HL-60 (cell line): ENCODE results near the gene FAM83E.
"Not testable (repeated sequence)": the region's sequence is repeated elsewhere in the genome, so short reads cannot be mapped to it uniquely, and the experiment has no call there.

Source experiments
- DNase-seq, 2 experiments: peaks; one replicate each; pipeline ENCODE4 v3.0.0-alpha.2; 2010 to 2020; ENCODE audit warnings: low read depth in 1 of 2, low spot score in 1 of 2
- H3K27ac ChIP-seq: fragments of 250-450 bp; sonication (Bioruptor Pico); replicated peaks from 2 replicates; pipeline ENCODE4 v1.5.1; 2020; ENCODE audit warnings: mild to moderate bottlenecking, moderate library complexity
- H3K27me3 ChIP-seq: fragments of 250-450 bp; sonication (Bioruptor Pico); 2 replicates; pipeline ENCODE4 v1.5.1; 2021; ENCODE audit warnings: mild to moderate bottlenecking, moderate library complexity; ENCODE audit not compliant: insufficient read depth, poor library complexity, severe bottlenecking
- H3K4me3 ChIP-seq: replicated peaks from 2 replicates; pipeline ENCODE4 v1.5.1; 2011; ENCODE audit warnings: mild to moderate bottlenecking, control low read depth, low read length; ENCODE audit not compliant: insufficient read depth
- GABPA ChIP-seq: IDR thresholded peaks from 2 replicates; pipeline ENCODE4 v1.6.1; 2012; ENCODE audit warnings: low read depth
- POLR2AphosphoS5 ChIP-seq: IDR thresholded peaks from 2 replicates; pipeline ENCODE4 v1.6.1; 2012; ENCODE audit warnings: low read depth
- REST ChIP-seq: IDR thresholded peaks from 2 replicates; pipeline ENCODE4 v1.6.1; 2012; ENCODE audit warnings: low read depth; ENCODE audit not compliant: insufficient replicate concordance
- SPI1 ChIP-seq: IDR thresholded peaks from 2 replicates; pipeline ENCODE4 v1.6.1; 2012; ENCODE audit warnings: low read depth, mild to moderate bottlenecking, borderline replicate concordance
- TF ChIP-seq, protein P1 (sequence below): IDR thresholded peaks from one replicate; pipeline ENCODE4 v1.5.1; 2011; ENCODE audit warnings: low read length, control low read depth, inconsistent platforms; ENCODE audit not compliant: insufficient read depth

Gene FAM83E

GRCh38 chr19:48658483-48658882 lies 43.6 kb upstream of the FAM83E start:
- Histone ChIP-seq H3K27ac (no peak overlapping the region), H3K27me3 (no peaks in the 10 kb centered on the region), H3K4me3 (no peak overlapping the region)
- no peak for DNase-seq
- TF ChIP-seq GABPA (no peak), REST (no peak), SPI1 (no peak), POLR2AphosphoS5 (no peak)
- TF ChIP-seq, protein P1, sequence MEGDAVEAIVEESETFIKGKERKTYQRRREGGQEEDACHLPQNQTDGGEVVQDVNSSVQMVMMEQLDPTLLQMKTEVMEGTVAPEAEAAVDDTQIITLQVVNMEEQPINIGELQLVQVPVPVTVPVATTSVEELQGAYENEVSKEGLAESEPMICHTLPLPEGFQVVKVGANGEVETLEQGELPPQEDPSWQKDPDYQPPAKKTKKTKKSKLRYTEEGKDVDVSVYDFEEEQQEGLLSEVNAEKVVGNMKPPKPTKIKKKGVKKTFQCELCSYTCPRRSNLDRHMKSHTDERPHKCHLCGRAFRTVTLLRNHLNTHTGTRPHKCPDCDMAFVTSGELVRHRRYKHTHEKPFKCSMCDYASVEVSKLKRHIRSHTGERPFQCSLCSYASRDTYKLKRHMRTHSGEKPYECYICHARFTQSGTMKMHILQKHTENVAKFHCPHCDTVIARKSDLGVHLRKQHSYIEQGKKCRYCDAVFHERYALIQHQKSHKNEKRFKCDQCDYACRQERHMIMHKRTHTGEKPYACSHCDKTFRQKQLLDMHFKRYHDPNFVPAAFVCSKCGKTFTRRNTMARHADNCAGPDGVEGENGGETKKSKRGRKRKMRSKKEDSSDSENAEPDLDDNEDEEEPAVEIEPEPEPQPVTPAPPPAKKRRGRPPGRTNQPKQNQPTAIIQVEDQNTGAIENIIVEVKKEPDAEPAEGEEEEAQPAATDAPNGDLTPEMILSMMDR = no peak

GRCh38 chr19:48657828-48658227 lies 43.0 kb upstream of the FAM83E start:
- not testable (repeated sequence) for H3K27ac ChIP-seq, H3K4me3 ChIP-seq, H3K27me3 ChIP-seq, DNase-seq

- Histone ChIP-seq H3K27me3 (no peaks in the 10 kb centered on the region), H3K27ac (no peak overlapping the region), H3K4me3 (no peak overlapping the region)
- DNase-seq = no peak
- TF ChIP-seq, protein P1 = no peak
- TF ChIP-seq GABPA = no peak
- TF ChIP-seq POLR2AphosphoS5 = no peak
- no peak for TF ChIP-seq SPI1
- TF ChIP-seq REST = no peak
These were observed 42.1 kb upstream of the FAM83E start for GRCh38 chr19:48656840-48657474.

GRCh38 chr19:48654299-48655059 lies 39.6 kb upstream of the FAM83E start:
- TF ChIP-seq SPI1 (no peak), REST (no peak), POLR2AphosphoS5 (no peak), GABPA (no peak)
- TF ChIP-seq, protein P1 = no peak
- Histone ChIP-seq H3K4me3 (no peak overlapping the region), H3K27ac (no peak overlapping the region), H3K27me3 (no peaks in the 10 kb centered on the region)
- DNase-seq = no peak
